IMR-90 (cell line): Measurements from ENCODE around the gene GRIPAP1. TPM values are rescaled to one million over a fixed set of nuclear protein-coding genes. Genes with fewer than 3 reads are reported as not detected.
A peak's percentile ranks its signal among the peaks of the same experiment; 100 is the strongest.

Experiments used
- ATAC-seq: fragments of 200-7000 bp; cut with Tn5 transposase; 2 replicates; pipeline ENCODE4 v1.9.1; 2020; ENCODE audit warnings: low read depth, mild to moderate bottlenecking, moderate library complexity
- BruUV-seq: library from RNA; stranded (reverse); fragments of 400-500 nt; replicated peaks from 2 replicates; lab custom pipeline; 2021; lab: Mats Ljungman, UMichigan
- CTCF ChIA-PET: fragments of 300-600 bp; formaldehyde crosslinking; extraction: SDS; loops from one replicate; lab custom pipeline; 2021; ENCODE audit warnings: antibody characterized with exemption; lab: Yijun Ruan, JAX
- POLR2A ChIA-PET: fragments of 300-600 bp; sonication (Branson Sonifier 250); formaldehyde crosslinking; loops from one replicate; lab custom pipeline; 2022; ENCODE audit warnings: antibody characterized with exemption; ENCODE audit not compliant: unreplicated experiment; lab: Charles Lee
- DNase-seq: peaks from one replicate; pipeline ENCODE4 v3.0.0; 2013
- H2AFZ ChIP-seq: replicated peaks from 2 replicates; pipeline ENCODE3; 2013; ENCODE audit warnings: low read length, mild to moderate bottlenecking; ENCODE audit not compliant: poor library complexity
- H2AK5ac ChIP-seq: 2 replicates; pipeline ENCODE4 v1.6.1; 2013; ENCODE audit warnings: low read depth, low read length, inconsistent platforms
- H2AK9ac ChIP-seq: replicated peaks from 2 replicates; pipeline ENCODE3; 2013; ENCODE audit warnings: mild to moderate bottlenecking, low read depth, low read length, moderate library complexity; ENCODE audit not compliant: poor library complexity
- H2BK120ac ChIP-seq: 2 replicates; pipeline ENCODE4 v1.6.1; 2013; ENCODE audit warnings: low read depth, low read length, inconsistent platforms
- H2BK15ac ChIP-seq: 3 replicates; pipeline ENCODE4 v1.6.1; 2013; ENCODE audit warnings: low read depth, low read length, inconsistent platforms
- H2BK20ac ChIP-seq: 2 replicates; pipeline ENCODE4 v1.6.1; 2013; ENCODE audit warnings: low read depth, mild to moderate bottlenecking, inconsistent platforms, low read length, moderate library complexity
- H2BK5ac ChIP-seq: 2 replicates; pipeline ENCODE4 v1.6.1; 2013; ENCODE audit warnings: mild to moderate bottlenecking, low read depth, low read length, inconsistent platforms; ENCODE audit not compliant: poor library complexity, severe bottlenecking
- H3K14ac ChIP-seq: replicated peaks from 2 replicates; pipeline ENCODE4 v1.6.1; 2013; ENCODE audit warnings: low read depth, low read length, inconsistent platforms
- H3K18ac ChIP-seq: 2 replicates; pipeline ENCODE4 v1.6.1; 2013; ENCODE audit warnings: low read depth, low read length, control low read depth
- H3K23ac ChIP-seq: 2 replicates; pipeline ENCODE4 v1.6.1; 2013; ENCODE audit warnings: low read depth, low read length, inconsistent platforms
- H3K27ac ChIP-seq: 2 replicates; pipeline ENCODE4 v1.5.1; 2013; ENCODE audit warnings: mild to moderate bottlenecking, control low read depth, low read length; ENCODE audit not compliant: insufficient read depth
- H3K27me3 ChIP-seq: 2 replicates; pipeline ENCODE4 v1.6.1; 2013; ENCODE audit warnings: low read length; ENCODE audit not compliant: control insufficient read depth, insufficient read depth
- H3K36me3 ChIP-seq: 2 replicates; pipeline ENCODE4 v1.6.1; 2013; ENCODE audit warnings: low read length, mixed read lengths; ENCODE audit not compliant: control insufficient read depth, insufficient read depth
- H3K4ac ChIP-seq: 2 replicates; pipeline ENCODE4 v1.6.1; 2013; ENCODE audit warnings: low read depth, low read length, inconsistent platforms
- H3K4me1 ChIP-seq: 2 replicates; pipeline ENCODE4 v1.6.1; 2013; ENCODE audit warnings: low read length, mixed read lengths; ENCODE audit not compliant: control insufficient read depth, insufficient read depth
- H3K4me2 ChIP-seq: 2 replicates; pipeline ENCODE4 v1.6.1; 2013; ENCODE audit warnings: low read depth, mild to moderate bottlenecking, control low read depth, low read length, moderate library complexity
- H3K4me3 ChIP-seq: 2 replicates; pipeline ENCODE4 v1.5.1; 2013; ENCODE audit warnings: low read depth, mild to moderate bottlenecking, control low read depth, low read length, moderate library complexity; ENCODE audit not compliant: insufficient read depth
- H3K56ac ChIP-seq: 2 replicates; pipeline ENCODE4 v1.6.1; 2013; ENCODE audit warnings: low read length, inconsistent platforms; ENCODE audit not compliant: insufficient read depth; ENCODE audit errors: extremely low read depth
- H3K79me1 ChIP-seq, 2 experiments: 2 replicates each; pipeline ENCODE4 v1.6.1; 2013; ENCODE audit warnings: low read length in 2 of 2, inconsistent platforms in 1 of 2, low read depth in 1 of 2
- H3K9ac ChIP-seq: 2 replicates; pipeline ENCODE4 v1.6.1; 2013; ENCODE audit warnings: low read depth, low read length, control low read depth
- H3K9me1 ChIP-seq: 2 replicates; pipeline ENCODE4 v1.6.1; 2013; ENCODE audit warnings: low read length, inconsistent platforms; ENCODE audit not compliant: insufficient read depth
- H3K9me3 ChIP-seq: 2 replicates; pipeline ENCODE4 v1.6.1; 2013; ENCODE audit warnings: low read length; ENCODE audit not compliant: control insufficient read depth, insufficient read depth
- H4K20me1 ChIP-seq: 2 replicates; pipeline ENCODE4 v1.6.1; 2013; ENCODE audit warnings: low read length, inconsistent platforms; ENCODE audit not compliant: insufficient read depth
- H4K5ac ChIP-seq: 2 replicates; pipeline ENCODE4 v1.6.1; 2013; ENCODE audit warnings: mild to moderate bottlenecking, low read depth, low read length, control low read depth
- H4K8ac ChIP-seq, 2 experiments: 2 replicates each; pipeline ENCODE4 v1.6.1; 2013; ENCODE audit warnings: low read depth in 2 of 2, low read length in 2 of 2, control low read depth in 1 of 2, inconsistent platforms in 1 of 2
- H4K91ac ChIP-seq: 2 replicates; pipeline ENCODE4 v1.6.1; 2013; ENCODE audit warnings: low read depth, low read length, inconsistent platforms; ENCODE audit not compliant: insufficient read depth
- BHLHE40 ChIP-seq: fragments of 150-350 bp; IDR thresholded peaks from 2 replicates; pipeline ENCODE4 v1.6.1; 2016; ENCODE audit warnings: mild to moderate bottlenecking, low read depth, low read length
- CEBPB ChIP-seq: IDR thresholded peaks from 2 replicates; pipeline ENCODE4 v1.6.1; 2012; ENCODE audit warnings: low read depth, low read length, improper control_type of control experiment
- CTCF ChIP-seq: conservative IDR thresholded peaks from 2 replicates; pipeline ENCODE4 v1.5.1; 2012; ENCODE audit warnings: mild to moderate bottlenecking, low read depth, low read length, improper control_type of control experiment
- FOS ChIP-seq: fragments of 150-350 bp; IDR thresholded peaks from 2 replicates; pipeline ENCODE4 v1.6.1; 2016; ENCODE audit warnings: low read depth, low read length
- MAFK ChIP-seq: IDR thresholded peaks from 2 replicates; pipeline ENCODE4 v1.6.1; 2012; ENCODE audit warnings: low read depth, low read length, improper control_type of control experiment
- MAZ ChIP-seq: IDR thresholded peaks from 2 replicates; pipeline ENCODE4 v1.6.1; 2012; ENCODE audit warnings: low read depth, mild to moderate bottlenecking, low read length, improper control_type of control experiment, moderate library complexity, borderline replicate concordance
- MXI1 ChIP-seq: IDR thresholded peaks from 2 replicates; pipeline ENCODE4 v1.6.1; 2012; ENCODE audit warnings: low read depth, mild to moderate bottlenecking, low read length, moderate library complexity, borderline replicate concordance
- NFE2L2 ChIP-seq: fragments of 150-350 bp; IDR thresholded peaks from 2 replicates; pipeline ENCODE4 v1.6.1; 2016; ENCODE audit warnings: low read depth, mild to moderate bottlenecking, low read length
- POLR2A ChIP-seq: IDR thresholded peaks from 2 replicates; pipeline ENCODE4 v1.6.1; 2012; ENCODE audit warnings: mild to moderate bottlenecking, low read depth, low read length
- RAD21 ChIP-seq: IDR thresholded peaks from 2 replicates; pipeline ENCODE4 v1.6.1; 2012; ENCODE audit warnings: low read length, improper control_type of control experiment
- RCOR1 ChIP-seq: IDR thresholded peaks from 2 replicates; pipeline ENCODE4 v1.6.1; 2012; ENCODE audit warnings: mild to moderate bottlenecking, low read length, improper control_type of control experiment; ENCODE audit not compliant: insufficient replicate concordance
- RFX5 ChIP-seq: IDR thresholded peaks from 2 replicates; pipeline ENCODE4 v1.8.0; 2012; ENCODE audit warnings: low read depth, mild to moderate bottlenecking, low read length, moderate library complexity
- SMC3 ChIP-seq: fragments of 150-350 bp; IDR thresholded peaks from 2 replicates; pipeline ENCODE4 v1.6.1; 2016; ENCODE audit warnings: low read depth, mild to moderate bottlenecking, antibody characterized with exemption, low read length, moderate library complexity
- USF2 ChIP-seq: fragments of 150-350 bp; IDR thresholded peaks from 2 replicates; pipeline ENCODE4 v1.6.1; 2017; ENCODE audit warnings: mild to moderate bottlenecking, antibody characterized with exemption, low read length, low read depth
- WGBS, 2 experiments: methylation state at CpG; one replicate each; pipeline versions ENCODE4 v1.1.5 to v1.1.7; 2013; ENCODE audit warnings: missing lambda C conversion rate in 2 of 2; ENCODE audit not compliant: insufficient read length in 1 of 2; ENCODE audit errors: extremely low coverage in 2 of 2; 5-methylcytosine and 5-hydroxymethylcytosine counted together
- dilution Hi-C: fragments of 300-500 bp; cut with HindIII; formaldehyde crosslinking; loops from one replicate; pipeline ENCODE4 v1.14.3; 2018; ENCODE audit warnings: low sequenced_read_pairs; ENCODE audit not compliant: unreplicated experiment
- in situ Hi-C: fragments of 300-500 bp; cut with MboI; formaldehyde crosslinking; loops from 3 replicates; pipeline ENCODE4 v1.14.3; 2019; ENCODE audit warnings: low sequenced_read_pairs, inconsistent platforms, mixed read lengths
- intact Hi-C: fragments of 100-400 bp; cut with micrococcal nuclease; formaldehyde crosslinking; loops from 2 replicates; pipeline ENCODE4 v1.10.0; 2022
- polyA plus RNA-seq, 3 experiments: library from polyadenylated mRNA; depleted of rRNA; stranded (reverse); fragments of >200 nt; gene quantifications; 2 replicates each; pipeline ENCODE4 v1.2.3, GENCODE V29; 2012; ENCODE audit warnings: low replicate concordance in 1 of 3
- total RNA-seq: library from RNA; depleted of rRNA; stranded (reverse); fragments of >200 nt; gene quantifications from 2 replicates; pipeline ENCODE4 v1.2.3, GENCODE V29; 2012

GRIPAP1 gene
- total and polyA plus RNA-seq, 2 of the 4 experiments (the other 2 are of a cell fraction) = 17.9 to 25.0 TPM

- peak overlapping the region; percentile 96 for H4K91ac ChIP-seq
- peak overlapping the region; percentile 90 for H4K5ac ChIP-seq
- H3K9ac ChIP-seq = peak overlapping the region; percentile 75
- dilution Hi-C loops = no loop called here
- peak overlapping the region; percentile 93 for H2AK9ac ChIP-seq
- ATAC-seq = peak; percentile 33
- peak overlapping the region; percentile 80 for H3K56ac ChIP-seq
- WGBS, 2 experiments = no CpG with 5 or more reads among the region's 9 CpGs
- intact Hi-C loops = loop anchor here (5.0 kb wide), 1 partner anchor 122 kb away; the partner anchor contains the start of gene PIM2
- peak overlapping the region; percentile 97 for H2BK20ac ChIP-seq
- DNase-seq = peak; percentile 94
- H2BK15ac ChIP-seq = peak overlapping the region; percentile 94; the same call in 2 of the 3 replicates
- peak overlapping the region; percentile 85 to 96 for H4K8ac ChIP-seq
- peak overlapping the region; percentile 99 for H3K4ac ChIP-seq
- no peaks in the 10 kb centered on the region for H3K9me3 ChIP-seq
- peak overlapping the region; percentile 98 for H3K14ac ChIP-seq
- peak overlapping the region; percentile 96 for H3K18ac ChIP-seq
- peaks cover 34% of the 10 kb centered on the region for H3K36me3 ChIP-seq
- peaks cover 16% of the 10 kb centered on the region for H3K4me1 ChIP-seq
- ChIA-PET CTCF (no interaction called here), POLR2A (no interaction called here)
- H4K20me1 ChIP-seq = no peaks in the 10 kb centered on the region
- H2BK5ac ChIP-seq = peak overlapping the region; percentile 98
- H3K4me2 ChIP-seq = peak overlapping the region; percentile 61
- H2AK5ac ChIP-seq = peak overlapping the region; percentile 97
- H3K9me1 ChIP-seq = no peaks in the 10 kb centered on the region
- BruUV-seq = no TSS peak
- peak overlapping the region; percentile 96 for H2BK120ac ChIP-seq
- peak overlapping the region; percentile 96 for H3K23ac ChIP-seq
- peaks cover 0 to 33% of the 10 kb centered on the region in 2 experiments; a peak in 2 of 4 replicates for H3K79me1 ChIP-seq
- H3K4me3 ChIP-seq = peak overlapping the region; percentile 16
- H2AFZ ChIP-seq = peak overlapping the region; percentile 27
- in situ Hi-C loops = no loop called here
- H3K27me3 ChIP-seq = no peaks in the 10 kb centered on the region
- peak overlapping the region; percentile 99 for H3K27ac ChIP-seq
- TF ChIP-seq MAFK (peak; percentile 98), CTCF (peak; percentile 44), FOS (peak; percentile 44; the same call in 1 of the 2 replicates), MAZ (peak; percentile 93), CEBPB (peak; percentile 95), RAD21 (peak; percentile 36; the same call in 1 of the 2 replicates), USF2 (no peak), RFX5 (no peak), BHLHE40 (no peak), SMC3 (0 out of 2 replicates have a peak, but pooled peaks have one; percentile 16), POLR2A (no peak; the same call in 1 of the 2 replicates), NFE2L2 (peak; percentile 100), RCOR1 (no peak), MXI1 (no peak)
Observed at GRCh38 chrX:49039598-49040375, 37.7 kb upstream of the GRIPAP1 start.
